H7 (cell line): ENCODE measurements around the gene CHRM1. TPM values are rescaled to one million over a fixed set of nuclear protein-coding genes. Genes with fewer than 3 reads are reported as not detected.

ENCODE experiments used
- DNase-seq: peaks from one replicate; pipeline ENCODE4 v3.0.0; 2012
- H3K27me3 ChIP-seq: 2 replicates; pipeline ENCODE4 v1.6.0; 2011; ENCODE audit warnings: mild to moderate bottlenecking, low read length; ENCODE audit not compliant: control insufficient read depth, insufficient read depth
- H3K36me3 ChIP-seq: replicated peaks from 2 replicates; pipeline ENCODE4 v1.5.1; 2011; ENCODE audit warnings: low read length; ENCODE audit not compliant: control insufficient read depth, insufficient read depth
- H3K4me3 ChIP-seq: 2 replicates; pipeline ENCODE4 v1.5.1; 2011; ENCODE audit warnings: low read depth, mild to moderate bottlenecking, control low read depth, low read length, moderate library complexity; ENCODE audit not compliant: insufficient read depth
- total RNA-seq: library from RNA; depleted of rRNA; stranded (reverse); fragments of >200 nt; shearing (Covaris generic); gene quantifications from 2 replicates; pipeline ENCODE4 v1.2.3, GENCODE V29; 2014

The CHRM1 gene
- total RNA-seq, 1 experiment from 2014 or later: not detected

- no peak overlapping the region for H3K4me3 ChIP-seq
- H3K27me3 ChIP-seq: no peaks in the 10 kb centered on the region
- DNase-seq: no peak
- H3K36me3 ChIP-seq: no peaks in the 10 kb centered on the region
Measured at GRCh38 chr11:62898027-62898426, 23.1 kb downstream of the CHRM1 start.

GRCh38 chr11:62897311-62897710 lies 23.9 kb downstream of the CHRM1 start:
- no peak for DNase-seq
- Histone ChIP-seq H3K4me3 (no peak overlapping the region), H3K27me3 (no peaks in the 10 kb centered on the region), H3K36me3 (no peaks in the 10 kb centered on the region)

GRCh38 chr11:62896049-62896448 lies 25.1 kb downstream of the CHRM1 start:
- no peaks in the 10 kb centered on the region for H3K36me3 ChIP-seq
- no peak for DNase-seq
- H3K27me3 ChIP-seq: no peaks in the 10 kb centered on the region
- no peak overlapping the region for H3K4me3 ChIP-seq

GRCh38 chr11:62895501-62895900 lies 25.7 kb downstream of the CHRM1 start:
- Histone ChIP-seq H3K4me3 (no peak overlapping the region), H3K36me3 (no peaks in the 10 kb centered on the region), H3K27me3 (no peaks in the 10 kb centered on the region)
- DNase-seq: no peak

GRCh38 chr11:62892077-62892922 lies 28.9 kb downstream of the CHRM1 start:
- Histone ChIP-seq H3K36me3 (peaks cover 11% of the 10 kb centered on the region), H3K4me3 (no peak overlapping the region), H3K27me3 (no peaks in the 10 kb centered on the region)
- no peak for DNase-seq

- DNase-seq: peak; percentile 49
- Histone ChIP-seq H3K36me3 (peaks cover 35% of the 10 kb centered on the region), H3K27me3 (no peaks in the 10 kb centered on the region), H3K4me3 (no peak overlapping the region)
Measured at GRCh38 chr11:62889484-62890437, 31.4 kb downstream of the CHRM1 start.

GRCh38 chr11:62889126-62889483 lies 32.1 kb downstream of the CHRM1 start:
- DNase-seq: no peak
- Histone ChIP-seq H3K4me3 (no peak overlapping the region), H3K36me3 (peaks cover 40% of the 10 kb centered on the region), H3K27me3 (no peaks in the 10 kb centered on the region)

GRCh38 chr11:62888406-62888805 lies 32.8 kb downstream of the CHRM1 start:
- H3K36me3 ChIP-seq: peaks cover 46% of the 10 kb centered on the region

GRCh38 chr11:62885137-62885750 lies 35.9 kb downstream of the CHRM1 start:
- Histone ChIP-seq H3K27me3 (no peaks in the 10 kb centered on the region), H3K36me3 (peaks cover 63% of the 10 kb centered on the region), H3K4me3 (no peak overlapping the region)
- DNase-seq: no peak

More at GRCh38 chr11:62888406-62888805, 32.8 kb downstream of the CHRM1 start:
- no peaks in the 10 kb centered on the region for H3K27me3 ChIP-seq
- no peak for DNase-seq
- H3K4me3 ChIP-seq: no peak overlapping the region

GRCh38 chr11:62883673-62884072 lies 37.5 kb downstream of the CHRM1 start:
- DNase-seq: no peak
- no peak overlapping the region for H3K4me3 ChIP-seq
- H3K27me3 ChIP-seq: no peaks in the 10 kb centered on the region
- peaks cover 62% of the 10 kb centered on the region for H3K36me3 ChIP-seq

- H3K27me3 ChIP-seq: no peaks in the 10 kb centered on the region
- peaks cover 56% of the 10 kb centered on the region for H3K36me3 ChIP-seq
- no peak overlapping the region; the same call in 1 of the 2 replicates for H3K4me3 ChIP-seq
- DNase-seq: no peak
Measured at GRCh38 chr11:62882788-62883501, 38.2 kb downstream of the CHRM1 start.

GRCh38 chr11:62882431-62882749 lies 38.8 kb downstream of the CHRM1 start:
- no peak for DNase-seq
- Histone ChIP-seq H3K4me3 (peak overlapping the region; percentile 100), H3K27me3 (no peaks in the 10 kb centered on the region), H3K36me3 (peaks cover 53% of the 10 kb centered on the region)

- DNase-seq: no peak
Measured at GRCh38 chr11:62881579-62882430, 39.4 kb downstream of the CHRM1 start.

More at GRCh38 chr11:62881579-62882430, 39.4 kb downstream of the CHRM1 start:
- H3K27me3 ChIP-seq: no peaks in the 10 kb centered on the region
- peak overlapping the region; percentile 100 for H3K4me3 ChIP-seq
- peaks cover 52% of the 10 kb centered on the region for H3K36me3 ChIP-seq
